Activated B cell treated with CpG ODN at 0.5 μM for 24 hours (primary cell): ENCODE data around the gene NRXN3. TPM values are rescaled to one million over a fixed set of nuclear protein-coding genes. Genes with fewer than 3 reads are reported as not detected.

Experiments
- ATAC-seq: fragments of 200-7000 bp; cut with Tn5 transposase; one replicate; pipeline ENCODE4 v1.10.0; 2021; ENCODE audit warnings: low read depth, mild to moderate bottlenecking, moderate library complexity
- CTCF ChIA-PET: fragments of 350-600 bp; sonication (Branson Sonifier 250); formaldehyde crosslinking; loops from one replicate; lab custom pipeline; 2021; ENCODE audit warnings: antibody characterized with exemption; lab: Charles Lee
- POLR2A ChIA-PET: fragments of 350-600 bp; sonication (Branson Sonifier 250); formaldehyde crosslinking; loops from one replicate; lab custom pipeline; 2021; ENCODE audit warnings: antibody characterized with exemption; lab: Charles Lee
- DNase-seq: peaks from one replicate; pipeline ENCODE4 v3.0.0; 2022
- H3K27ac Mint-ChIP-seq: one replicate; pipeline ENCODE4 v1.8.0; 2020; ENCODE audit warnings: mixed read lengths
- H3K27me3 Mint-ChIP-seq: one replicate; pipeline ENCODE4 v1.8.0; 2021; ENCODE audit warnings: mixed read lengths
- H3K36me3 Mint-ChIP-seq: one replicate; pipeline ENCODE4 v1.8.0; 2021; ENCODE audit warnings: low read depth, mixed read lengths
- H3K4me1 Mint-ChIP-seq: one replicate; pipeline ENCODE4 v1.8.0; 2021; ENCODE audit warnings: mixed read lengths
- H3K4me3 Mint-ChIP-seq: one replicate; pipeline ENCODE4 v1.8.0; 2020; ENCODE audit warnings: mild to moderate bottlenecking, mixed read lengths
- H3K9me3 Mint-ChIP-seq: one replicate; pipeline ENCODE4 v1.8.0; 2020; ENCODE audit warnings: mixed read lengths
- intact Hi-C: fragments of 100-400 bp; cut with micrococcal nuclease; formaldehyde crosslinking; loops from one replicate; pipeline ENCODE4 v1.15.1; 2024
- total RNA-seq: library from RNA; stranded (reverse); gene quantifications from 2 replicates; pipeline ENCODE4 v1.2.3, GENCODE V29; 2022
- TF ChIP-seq, protein P1 (sequence below): fragments of 200-600 bp; IDR thresholded peaks from one replicate; pipeline ENCODE4 v1.8.0; 2022; ENCODE audit warnings: antibody characterized with exemption, mild to moderate bottlenecking

NRXN3 gene
- total RNA-seq, 1 donor from 2014 or later, result not detected

DNA sequence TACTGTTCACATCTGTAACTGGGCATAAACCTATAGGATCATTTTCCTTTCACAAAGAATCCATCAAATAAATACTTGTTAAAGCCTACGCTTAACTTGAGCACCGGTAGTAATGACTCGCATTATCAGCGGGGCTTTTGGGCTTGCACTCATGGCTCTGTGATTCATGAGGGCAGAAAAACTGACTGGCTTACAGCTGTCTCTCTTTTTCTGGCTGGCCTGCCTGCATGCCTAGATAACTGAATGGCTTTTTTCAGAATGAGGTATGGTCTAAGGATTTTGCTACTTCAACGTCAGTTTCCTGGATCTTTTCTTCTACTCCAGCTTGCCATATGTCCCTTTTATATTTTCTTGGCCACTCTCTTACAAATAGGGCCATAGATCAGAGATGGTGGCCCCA, 531.1 kb downstream of the NRXN3 start:
- Mint-ChIP-seq H3K36me3 (no peaks in the 10 kb centered on the region), H3K4me3 (no peak overlapping the region)

DNA sequence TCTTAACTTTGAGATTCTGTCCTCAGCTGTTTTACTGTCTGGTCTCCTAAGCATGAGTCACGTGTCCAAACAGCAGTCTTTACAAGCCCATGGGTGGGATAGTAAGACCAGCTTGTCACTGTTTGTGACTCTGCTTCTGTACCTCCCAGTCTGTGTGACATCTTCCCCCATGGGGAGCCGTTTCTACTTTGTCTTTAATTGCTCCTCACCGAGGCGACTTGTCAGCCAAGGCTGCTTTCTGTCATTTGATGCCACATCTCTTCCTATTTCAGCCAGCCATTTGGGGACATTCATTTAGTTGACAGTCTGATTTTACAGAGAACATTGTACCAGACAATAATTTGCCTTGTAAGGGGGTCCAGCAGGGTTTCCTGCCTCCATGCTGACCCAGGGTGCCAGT, 534.8 kb downstream of the NRXN3 start:
- no peak overlapping the region for H3K4me3 Mint-ChIP-seq
- H3K27ac Mint-ChIP-seq, result no peak overlapping the region
- no peaks in the 10 kb centered on the region for H3K4me1 Mint-ChIP-seq
- no peaks in the 10 kb centered on the region for H3K27me3 Mint-ChIP-seq
- ATAC-seq (no peak), DNase-seq (no peak)
- no peaks in the 10 kb centered on the region for H3K36me3 Mint-ChIP-seq
- ChIA-PET CTCF (no interaction called here), POLR2A (no interaction called here)
- H3K9me3 Mint-ChIP-seq, result no peaks in the 10 kb centered on the region
- TF ChIP-seq, protein P1, sequence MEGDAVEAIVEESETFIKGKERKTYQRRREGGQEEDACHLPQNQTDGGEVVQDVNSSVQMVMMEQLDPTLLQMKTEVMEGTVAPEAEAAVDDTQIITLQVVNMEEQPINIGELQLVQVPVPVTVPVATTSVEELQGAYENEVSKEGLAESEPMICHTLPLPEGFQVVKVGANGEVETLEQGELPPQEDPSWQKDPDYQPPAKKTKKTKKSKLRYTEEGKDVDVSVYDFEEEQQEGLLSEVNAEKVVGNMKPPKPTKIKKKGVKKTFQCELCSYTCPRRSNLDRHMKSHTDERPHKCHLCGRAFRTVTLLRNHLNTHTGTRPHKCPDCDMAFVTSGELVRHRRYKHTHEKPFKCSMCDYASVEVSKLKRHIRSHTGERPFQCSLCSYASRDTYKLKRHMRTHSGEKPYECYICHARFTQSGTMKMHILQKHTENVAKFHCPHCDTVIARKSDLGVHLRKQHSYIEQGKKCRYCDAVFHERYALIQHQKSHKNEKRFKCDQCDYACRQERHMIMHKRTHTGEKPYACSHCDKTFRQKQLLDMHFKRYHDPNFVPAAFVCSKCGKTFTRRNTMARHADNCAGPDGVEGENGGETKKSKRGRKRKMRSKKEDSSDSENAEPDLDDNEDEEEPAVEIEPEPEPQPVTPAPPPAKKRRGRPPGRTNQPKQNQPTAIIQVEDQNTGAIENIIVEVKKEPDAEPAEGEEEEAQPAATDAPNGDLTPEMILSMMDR, result no peak
- intact Hi-C loops, result no loop called here

More for the DNA sequence above, 531.1 kb downstream of the NRXN3 start:
- ATAC-seq (no peak), DNase-seq (no peak)
- Mint-ChIP-seq H3K9me3 (no peaks in the 10 kb centered on the region), H3K4me1 (no peaks in the 10 kb centered on the region), H3K27ac (no peak overlapping the region), H3K27me3 (no peaks in the 10 kb centered on the region)
- ChIA-PET CTCF (no interaction called here), POLR2A (no interaction called here)
- TF ChIP-seq, protein P1, result no peak
- intact Hi-C loops, result no loop called here

DNA sequence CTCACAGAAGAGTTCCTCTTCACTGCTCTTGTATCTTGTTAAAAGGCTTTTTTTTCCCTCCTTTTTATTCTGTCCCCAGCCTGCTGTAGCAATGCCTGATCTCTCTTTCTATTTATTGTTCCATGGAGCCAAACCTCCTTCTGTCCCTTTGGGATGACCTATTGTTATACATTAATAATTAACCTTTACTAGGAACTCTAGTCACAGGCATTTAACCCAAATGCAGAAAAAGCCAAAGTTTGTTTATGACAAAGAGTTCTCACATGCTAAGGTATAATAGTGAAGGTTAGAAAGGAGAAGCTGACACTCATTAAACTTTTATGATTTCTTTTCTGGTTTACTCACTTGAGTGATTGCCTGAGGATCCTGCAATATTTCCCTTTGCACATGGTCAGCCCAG, 535.8 kb downstream of the NRXN3 start:
- no peaks in the 10 kb centered on the region for H3K27me3 Mint-ChIP-seq
- ChIA-PET CTCF (no interaction called here), POLR2A (no interaction called here)
- no peak overlapping the region for H3K4me3 Mint-ChIP-seq
- no peaks in the 10 kb centered on the region for H3K4me1 Mint-ChIP-seq
- DNase-seq, result no peak
- no peaks in the 10 kb centered on the region for H3K36me3 Mint-ChIP-seq
- H3K9me3 Mint-ChIP-seq, result no peaks in the 10 kb centered on the region
- TF ChIP-seq, protein P1, result no peak
- ATAC-seq, result no peak
- no peak overlapping the region for H3K27ac Mint-ChIP-seq
- intact Hi-C loops, result no loop called here

DNA sequence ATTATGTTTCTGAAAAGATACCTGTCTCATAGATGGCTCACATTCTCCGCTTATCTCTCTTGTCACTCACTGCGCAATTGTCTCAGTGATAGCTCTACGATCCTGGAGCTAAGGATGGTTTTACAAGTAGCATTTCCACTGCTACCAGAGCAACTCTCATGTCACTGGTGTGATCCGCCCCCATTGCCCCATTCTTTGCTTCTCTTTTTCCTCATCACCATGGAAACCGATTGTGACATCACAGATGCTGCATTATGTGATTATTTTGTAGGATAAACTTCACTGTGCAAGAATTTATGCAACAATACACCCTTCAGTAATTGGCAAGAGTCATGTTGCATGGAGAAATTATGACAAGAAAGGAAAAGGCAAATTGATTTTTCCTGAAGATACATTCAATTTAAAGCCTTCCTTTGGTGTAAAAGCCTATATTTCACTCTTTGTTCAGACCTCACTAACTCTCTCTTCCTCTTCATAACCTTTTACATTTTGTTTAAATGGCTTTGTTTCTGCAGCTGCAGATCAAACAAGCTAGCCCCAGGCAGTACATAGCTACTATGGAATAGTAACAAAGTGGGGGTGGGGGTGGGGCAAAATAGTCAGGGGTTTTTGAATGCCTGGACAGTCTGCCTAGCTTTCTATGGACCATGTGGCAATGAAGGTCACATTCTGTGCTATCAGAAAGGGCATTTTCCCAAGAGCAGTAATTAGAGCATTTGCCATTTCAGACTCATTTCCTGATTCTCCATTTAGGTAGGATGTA, 539.8 kb downstream of the NRXN3 start:
- no peaks in the 10 kb centered on the region for H3K9me3 Mint-ChIP-seq
- no peak overlapping the region for H3K27ac Mint-ChIP-seq
- intact Hi-C loops, result no loop called here
- CTCF ChIA-PET, result no interaction called here
- no peak for ATAC-seq
- H3K4me1 Mint-ChIP-seq, result no peaks in the 10 kb centered on the region
- H3K4me3 Mint-ChIP-seq, result no peak overlapping the region
- TF ChIP-seq, protein P1, result no peak
- DNase-seq, result no peak
- no peaks in the 10 kb centered on the region for H3K27me3 Mint-ChIP-seq
- POLR2A ChIA-PET, result no interaction called here
- no peaks in the 10 kb centered on the region for H3K36me3 Mint-ChIP-seq

DNA sequence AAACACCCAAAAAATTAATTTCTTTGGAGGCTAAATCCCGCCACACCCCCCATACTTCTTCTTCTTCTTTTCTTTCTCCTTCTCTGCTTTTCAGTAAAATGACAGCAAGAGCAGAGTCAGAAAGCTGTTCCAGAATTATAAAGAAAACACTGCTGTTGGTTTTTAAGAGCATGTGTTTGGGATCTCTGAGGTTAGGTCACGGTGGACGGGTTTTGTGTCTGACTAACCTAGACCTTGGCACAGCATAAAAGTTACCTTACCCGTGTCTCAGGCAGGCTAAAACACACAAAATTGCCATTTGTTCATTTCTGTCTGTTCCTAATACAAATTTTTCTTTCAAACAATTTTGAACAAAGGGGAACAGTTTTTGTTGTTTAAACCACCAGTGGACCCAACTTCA, 540.8 kb downstream of the NRXN3 start:
- intact Hi-C loops, result no loop called here

More for the DNA sequence above, 540.8 kb downstream of the NRXN3 start:
- TF ChIP-seq, protein P1, result no peak
- ChIA-PET POLR2A (no interaction called here), CTCF (no interaction called here)
- H3K36me3 Mint-ChIP-seq, result no peaks in the 10 kb centered on the region
- no peaks in the 10 kb centered on the region for H3K27me3 Mint-ChIP-seq
- H3K4me3 Mint-ChIP-seq, result no peak overlapping the region
- H3K4me1 Mint-ChIP-seq, result no peaks in the 10 kb centered on the region
- no peak overlapping the region for H3K27ac Mint-ChIP-seq
- no peaks in the 10 kb centered on the region for H3K9me3 Mint-ChIP-seq
- ATAC-seq, result no peak
- no peak for DNase-seq
